Measurements from ENCODE around the gene ITGA2. TPM values are rescaled to one million over a fixed set of nuclear protein-coding genes. Genes with fewer than 3 reads are reported as not detected.

Gene ITGA2
- total and polyA plus RNA-seq, 9 of the 15 experiments (the other 6 are each of a cell fraction or from before 2014, with no cell fraction given) = 0.01 to 0.09 (median 0.03) TPM; not detected in 5

- 0 out of 2 replicates have a peak, but pooled peaks have one; percentile 35 for TF ChIP-seq HNRNPL (IDR thresholded peaks at IDR 0.05; ENCODE audit: low read depth, low read length)
- peak; percentile 52; the same call in 1 of the 2 replicates for TF ChIP-seq PML (IDR thresholded peaks at IDR 0.05; ENCODE audit: low read length)
- no peak for TF ChIP-seq ELK1 (CRISPR knock-in tag; IDR thresholded peaks at IDR 0.05)
- TF ChIP-seq POLR2AphosphoS5 (IDR thresholded peaks at IDR 0.05; ENCODE audit: control insufficient read depth, insufficient read depth, low read depth, low read length) = peak; percentile 72
- peak; percentile 44 for TF ChIP-seq L3MBTL2 (IDR thresholded peaks at IDR 0.05)
- peak; percentile 70 for TF ChIP-seq CXXC5 (CRISPR knock-in tag; IDR thresholded peaks at IDR 0.05)
- TF ChIP-seq FIP1L1 (IDR thresholded peaks at IDR 0.05; ENCODE audit: low read depth, low read length, poor library complexity, severe bottlenecking) = peak; percentile 46
- TF ChIP-seq NR4A1 (CRISPR knock-in tag; IDR thresholded peaks at IDR 0.05) = 0 out of 2 replicates have a peak, but pooled peaks have one; percentile 5
- no peak for TF ChIP-seq NR4A1 (tag; IDR thresholded peaks at IDR 0.05)
- TF ChIP-seq TCFL5 (CRISPR knock-in tag; conservative IDR thresholded peaks at IDR 0.05) = no peak
- TF ChIP-seq HDAC1 (IDR thresholded peaks at IDR 0.05) = peak in 1 of 2 experiments; percentile 36; a peak in 1 of 4 replicates
- TF ChIP-seq BACH1 (tag; IDR thresholded peaks at IDR 0.05) = no peak
- no peak for TF ChIP-seq ZC3H8 (IDR thresholded peaks at IDR 0.05)
- peak in 1 of 2 experiments; percentile 39; a peak in 1 of 3 replicates for TF ChIP-seq CBX3 (IDR thresholded peaks at IDR 0.05; ENCODE audit: borderline replicate concordance in 1 of 2, low read length in 2 of 2)
- peak; percentile 86 for TF ChIP-seq RBBP5 (IDR thresholded peaks at IDR 0.05; ENCODE audit: borderline replicate concordance, insufficient read depth, low read length, poor library complexity, severe bottlenecking)
- 0 out of 2 replicates have a peak, but pooled peaks have one; percentile 21 for TF ChIP-seq GABPB1 (CRISPR knock-in tag; IDR thresholded peaks at IDR 0.05)
- peak; percentile 92 for TF ChIP-seq ZBTB2 (IDR thresholded peaks at IDR 0.05)
- no peak for TF ChIP-seq SIN3B (IDR thresholded peaks at IDR 0.05; ENCODE audit: low read depth)
- no peak for TF ChIP-seq NFIC (IDR thresholded peaks at IDR 0.05)
- no peak for TF ChIP-seq GABPA (tag; conservative IDR thresholded peaks at IDR 0.05; ENCODE audit: low read depth)
- peak; percentile 49 for TF ChIP-seq TAF9B (IDR thresholded peaks at IDR 0.05; ENCODE audit: partially characterized antibody)
- TF ChIP-seq RAD21 (CRISPR knock-in tag; conservative IDR thresholded peaks at IDR 0.05 in 1 of 2, IDR thresholded peaks at IDR 0.05 in 1 of 2) = no peak
- no peak; a peak in 1 of 4 replicates for TF ChIP-seq ZNF639 (CRISPR knock-in tag; conservative IDR thresholded peaks at IDR 0.05 in 1 of 2, IDR thresholded peaks at IDR 0.05 in 1 of 2)
Measured at GRCh38 chr5:53109443-53110127, 120.4 kb downstream of the ITGA2 start, which contains the start of gene MOCS2 (continued).

Measured in K562 (cell line).